PC-3 (cell line): ENCODE results near the gene MIB1. TPM values are rescaled to one million over a fixed set of nuclear protein-coding genes. Genes with fewer than 3 reads are reported as not detected.

Experiments used
- total RNA-seq: library from RNA; depleted of rRNA; stranded (reverse); fragments of >200 nt; gene quantifications from 2 replicates; pipeline ENCODE4 v1.2.3, GENCODE V29; 2014; rRNA removed

MIB1 gene
- total RNA-seq, 1 experiment from 2014 or later: 25.1 TPM

Other genes starting within 250 kb of the MIB1 start
- gene ESCO1, start 140.1 kb upstream of the MIB1 start, total RNA-seq: 17.0 and 17.5 TPM in 2 replicates
- 73.2 and 82.2 TPM in 2 replicates for gene SNRPD1, start 128.5 kb upstream of the MIB1 start, total RNA-seq
- 17.9 and 21.4 TPM in 2 replicates for gene ABHD3, start 36.0 kb upstream of the MIB1 start, total RNA-seq